Ammon's horn (tissue), 1 donor: Measurements from ENCODE around the gene TTC9.
"Not testable (repeated sequence)": the region's sequence is repeated elsewhere in the genome, so short reads cannot be mapped to it uniquely, and the experiment has no call there.

ENCODE experiments used
- DNase-seq: peaks from one replicate; pipeline ENCODE4 v3.0.0-alpha.2; 2016; ENCODE audit warnings: low spot score

Gene TTC9

DNA sequence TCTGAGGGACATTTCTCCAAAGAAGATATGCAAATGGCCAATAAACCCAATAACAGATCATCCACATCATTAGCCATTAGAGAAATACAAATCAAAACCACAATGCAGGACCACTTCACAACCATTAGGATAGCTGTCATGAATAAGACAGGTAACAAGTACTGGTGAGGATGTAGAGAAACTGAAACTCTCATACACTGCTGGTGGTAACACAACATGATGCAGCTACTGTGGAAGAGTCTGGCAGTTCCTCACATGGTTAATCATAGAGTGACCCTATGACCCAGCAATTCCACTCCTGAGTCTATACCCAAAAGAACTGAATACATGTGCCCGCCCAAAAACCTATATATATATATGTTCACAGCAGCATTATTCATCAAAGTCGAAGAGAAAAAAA lies 39.0 kb downstream of the TTC9 start:
- DNase-seq, result no peak

DNA sequence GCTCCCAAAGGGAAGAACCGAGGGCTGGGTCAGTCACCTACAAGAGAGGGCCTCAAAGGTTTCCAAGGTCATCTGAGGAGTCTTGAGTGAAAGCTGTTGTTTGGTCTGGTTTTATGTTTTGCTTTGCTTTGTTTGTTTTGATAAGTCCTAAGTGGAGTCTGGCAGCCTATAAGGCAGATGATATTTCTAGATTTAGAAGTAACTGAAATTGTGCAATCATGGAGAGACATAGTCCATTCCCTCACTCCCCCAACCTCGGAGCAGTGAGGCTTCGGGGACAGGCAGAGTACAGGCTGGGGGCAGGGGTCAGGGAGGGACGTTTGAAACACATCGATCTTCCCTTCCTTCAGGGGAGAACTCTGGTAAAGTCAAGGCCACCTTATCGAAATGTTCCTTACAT lies 42.3 kb downstream of the TTC9 start:
- no peak for DNase-seq

DNA sequence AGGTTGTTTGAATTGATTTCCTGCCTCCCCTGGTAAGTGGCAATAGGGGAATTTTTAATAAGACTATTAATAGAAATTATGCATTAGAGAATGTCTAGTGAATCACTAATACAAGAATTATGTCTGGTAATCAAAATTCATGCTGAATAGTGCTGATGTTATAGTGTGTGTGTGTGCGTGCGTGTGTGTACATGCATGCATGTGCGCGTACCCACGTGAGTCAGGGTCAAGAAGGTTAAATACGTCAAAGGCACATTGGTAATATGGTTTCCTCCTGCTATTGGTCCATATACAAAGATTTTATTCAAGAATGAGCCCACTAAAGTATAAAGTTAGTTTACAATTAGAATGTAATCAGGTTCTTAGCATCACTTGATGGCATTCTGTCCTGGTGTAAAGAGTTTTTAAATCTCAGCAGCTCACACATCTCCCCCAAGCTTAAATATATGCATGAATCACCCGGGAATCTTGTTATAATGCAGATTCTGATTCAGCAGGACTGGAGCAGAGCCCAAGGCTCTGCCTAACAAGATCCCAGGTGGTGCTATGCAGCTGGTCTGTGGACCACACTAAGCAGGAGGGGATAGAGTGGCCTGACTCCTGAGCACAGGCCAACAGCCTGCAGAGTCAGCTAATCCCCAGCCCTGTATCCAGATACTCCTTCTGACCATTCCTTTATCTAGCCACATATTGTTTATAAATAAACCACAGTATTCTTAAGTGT lies 43.9 kb downstream of the TTC9 start:
- no peak for DNase-seq

GRCh38 chr14:70692210-70692609 lies 50.5 kb downstream of the TTC9 start:
- peak; percentile 66 for DNase-seq

GRCh38 chr14:70696026-70696425 lies 54.3 kb downstream of the TTC9 start:
- no peak for DNase-seq

GRCh38 chr14:70697701-70698100 lies 56.0 kb downstream of the TTC9 start:
- no peak for DNase-seq

GRCh38 chr14:70698288-70698687 lies 56.6 kb downstream of the TTC9 start:
- no peak for DNase-seq

GRCh38 chr14:70699646-70700045 lies 57.9 kb downstream of the TTC9 start:
- DNase-seq, result no peak

- DNase-seq, result no peak
Observed at GRCh38 chr14:70700955-70701585, 59.4 kb downstream of the TTC9 start.

DNA sequence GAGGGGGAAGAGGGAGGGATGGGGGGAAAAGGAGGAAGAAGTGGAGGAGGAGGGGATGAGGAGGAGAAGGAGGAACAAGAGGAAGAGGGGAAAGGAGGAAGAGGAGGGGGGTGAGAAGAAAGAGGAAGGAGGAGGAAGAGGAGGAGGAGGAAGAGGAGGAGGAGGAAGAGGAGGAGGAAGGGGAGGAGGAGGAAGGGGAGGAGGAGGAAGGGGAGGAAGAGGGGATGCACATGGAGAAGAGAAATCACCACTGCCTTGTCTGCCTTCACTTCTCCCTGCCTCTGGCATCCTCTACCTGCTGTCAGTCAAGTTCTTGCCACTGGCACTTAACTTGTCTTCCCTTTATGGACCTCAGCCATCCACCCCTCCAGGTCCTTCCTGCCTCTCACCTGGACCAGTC lies 59.9 kb downstream of the TTC9 start:
- DNase-seq, result no peak

DNA sequence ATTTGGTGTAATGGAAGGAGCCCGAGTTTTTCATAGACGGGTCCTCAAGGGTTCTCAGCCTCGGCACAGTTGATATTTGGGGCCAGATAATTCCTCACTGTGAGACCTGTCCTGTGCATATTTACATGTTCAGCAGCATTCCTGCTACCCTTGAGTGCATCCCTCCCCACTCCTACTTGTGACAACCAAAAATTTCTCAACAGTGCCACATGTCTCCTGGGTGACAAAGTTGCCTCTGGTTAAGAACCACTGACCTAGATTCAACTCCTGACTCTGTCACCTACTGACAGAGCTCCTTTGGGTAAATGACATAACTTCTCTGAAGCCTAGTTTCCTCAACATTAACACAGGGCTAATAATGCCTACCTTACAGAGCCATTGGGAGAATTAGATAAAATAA lies 60.4 kb downstream of the TTC9 start:
- no peak for DNase-seq

DNA sequence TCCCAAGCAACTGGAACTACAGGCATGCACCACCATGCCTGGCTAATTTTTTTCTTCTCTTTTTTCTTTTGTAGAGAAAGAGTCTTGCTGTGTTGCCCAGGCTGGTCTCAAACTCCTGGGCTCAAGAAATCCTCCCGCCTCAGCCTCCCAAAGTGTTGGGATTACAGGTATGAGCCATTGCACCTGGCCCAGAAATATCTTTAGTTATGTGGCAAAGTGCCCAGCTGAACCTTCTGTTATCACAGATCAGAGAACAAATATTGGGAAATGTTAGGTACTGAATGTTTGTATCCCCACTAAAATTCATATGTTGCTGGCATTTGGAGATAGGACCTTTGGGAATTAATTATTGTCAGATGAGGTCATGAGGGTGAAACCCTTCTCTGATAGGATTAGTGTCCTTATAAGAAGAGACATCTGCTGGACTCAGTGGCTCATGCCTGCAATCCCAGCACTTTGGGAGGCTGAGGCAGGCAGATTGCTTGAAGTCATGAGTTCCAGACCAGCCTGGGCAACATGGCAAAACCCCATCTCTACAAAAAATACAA lies 62.0 kb downstream of the TTC9 start:
- DNase-seq, result not testable (repeated sequence)

- no peak for DNase-seq
Observed at GRCh38 chr14:70704960-70705359, 63.2 kb downstream of the TTC9 start.

- no peak for DNase-seq
Observed at GRCh38 chr14:70706177-70706576, 64.5 kb downstream of the TTC9 start.

- DNase-seq, result no peak
Observed at GRCh38 chr14:70707138-70708038, 65.7 kb downstream of the TTC9 start.

- DNase-seq, result no peak
Observed at GRCh38 chr14:70708717-70709570, 67.2 kb downstream of the TTC9 start.

DNA sequence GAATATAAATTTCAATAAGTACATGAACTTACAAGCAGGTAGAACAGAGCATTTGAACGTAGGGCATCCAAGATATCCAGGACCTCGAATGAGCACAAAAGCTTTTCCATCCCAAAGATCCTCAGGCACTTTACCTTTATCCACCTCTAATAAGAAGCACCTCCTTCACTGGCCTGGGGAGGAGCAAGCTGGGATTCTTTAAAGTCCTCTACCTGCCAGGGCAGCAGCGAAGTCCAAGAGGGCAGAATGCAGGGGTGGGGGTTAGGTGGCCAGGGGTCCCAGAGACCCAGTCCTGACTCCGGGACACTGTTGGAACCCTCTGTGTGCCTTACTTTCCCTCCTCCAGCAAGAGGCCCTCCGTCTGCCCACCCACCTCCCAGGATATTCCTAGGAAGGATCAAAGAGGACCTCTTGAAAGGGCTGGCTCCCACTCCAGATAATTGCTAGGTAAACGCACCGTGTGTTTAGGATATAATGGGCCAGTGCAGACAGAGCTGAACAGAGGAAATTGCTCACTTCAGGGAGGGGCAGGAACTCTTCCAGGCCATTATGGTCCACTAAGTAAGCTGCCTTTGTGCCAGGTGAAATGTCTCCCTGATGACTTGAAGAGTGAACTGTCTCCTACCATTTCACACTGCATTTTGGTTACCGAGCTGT lies 68.1 kb downstream of the TTC9 start:
- no peak for DNase-seq

DNA sequence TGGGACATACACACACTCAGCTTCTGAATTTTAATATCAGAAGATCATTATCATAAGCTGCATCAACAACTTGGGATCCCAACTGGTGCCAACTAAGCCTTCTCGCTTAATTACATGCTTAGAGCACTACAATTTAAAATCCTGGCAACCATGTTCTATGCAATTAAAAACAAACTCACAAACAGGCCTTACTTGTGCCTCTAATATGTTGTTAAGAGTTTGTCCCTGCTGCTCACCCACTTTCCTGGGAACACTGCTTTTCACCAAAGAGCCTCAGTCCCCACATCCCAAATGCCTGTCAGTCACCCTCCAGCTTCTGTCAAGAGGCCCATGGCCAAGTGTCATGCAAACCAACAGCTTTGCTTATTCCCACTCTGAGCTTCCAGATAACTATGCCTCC lies 69.7 kb downstream of the TTC9 start:
- DNase-seq, result no peak

GRCh38 chr14:70713096-70713495 lies 71.4 kb downstream of the TTC9 start:
- DNase-seq, result no peak

GRCh38 chr14:70713511-70713916 lies 71.8 kb downstream of the TTC9 start:
- DNase-seq, result no peak

- peak; percentile 41 for DNase-seq
Observed at GRCh38 chr14:70714055-70714550, 72.4 kb downstream of the TTC9 start.
